Brain microvascular endothelial cell (primary cell): ENCODE data around the gene EPHB4.
"Not testable (repeated sequence)": the region's sequence is repeated elsewhere in the genome, so short reads cannot be mapped to it uniquely, and the experiment has no call there.

ENCODE experiments used
- DNase-seq: peaks from one replicate; pipeline ENCODE4 v3.0.0-alpha.2; 2020
- H3K27ac ChIP-seq: fragments of 250-450 bp; sonication (Bioruptor Pico); 2 replicates; pipeline ENCODE4 v1.5.1; 2020; ENCODE audit warnings: mild to moderate bottlenecking, moderate library complexity
- H3K27me3 ChIP-seq: fragments of 250-450 bp; sonication (Bioruptor Pico); replicated peaks from 2 replicates; pipeline ENCODE4 v1.5.1; 2020; ENCODE audit warnings: mild to moderate bottlenecking
- H3K36me3 ChIP-seq: fragments of 250-450 bp; sonication (Bioruptor Pico); replicated peaks from 2 replicates; pipeline ENCODE4 v1.5.1; 2020; ENCODE audit warnings: mild to moderate bottlenecking
- H3K4me3 ChIP-seq: 2 replicates; pipeline ENCODE4 v1.5.1; 2011; ENCODE audit warnings: low read depth, mild to moderate bottlenecking, control low read depth, low read length, moderate library complexity
- in situ Hi-C: cut with HindIII; loops from 2 replicates; pipeline ENCODE4 v1.10.0; 2017; ENCODE audit warnings: low sequenced_read_pairs, low pct_ligation_motif_present
- TF ChIP-seq, protein P1 (sequence below): IDR thresholded peaks from 2 replicates; pipeline ENCODE4 v1.5.1; 2011; ENCODE audit warnings: low read depth, mild to moderate bottlenecking, moderate library complexity, low read length, control low read depth, inconsistent platforms; ENCODE audit errors: missing control alignments

Gene EPHB4

DNA sequence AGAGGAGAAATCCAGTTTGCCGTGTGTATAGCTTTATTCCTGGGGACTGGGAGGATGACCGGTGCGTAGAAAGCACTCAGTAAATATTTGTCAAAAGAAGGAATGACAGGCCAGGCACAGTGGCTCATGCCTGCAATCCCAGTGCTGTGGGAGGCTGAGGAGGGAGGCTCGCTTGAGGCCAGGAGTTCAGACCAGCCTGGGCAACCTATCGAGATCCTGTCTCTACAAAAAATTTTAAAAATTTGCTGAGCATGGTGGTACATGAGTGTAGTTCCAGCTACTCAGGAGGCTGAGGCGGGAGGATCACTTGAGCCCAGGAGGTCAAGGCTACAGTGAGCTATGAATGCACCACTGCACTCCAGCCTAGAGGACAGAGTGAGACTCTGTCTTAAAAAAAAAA, 15.8 kb downstream of the EPHB4 start:
- DNase-seq = no peak
- peaks cover 66% of the 10 kb centered on the region for H3K36me3 ChIP-seq
- H3K4me3 ChIP-seq = no peak overlapping the region
- no peaks in the 10 kb centered on the region for H3K27me3 ChIP-seq
- in situ Hi-C loops = no loop called here
- no peak overlapping the region for H3K27ac ChIP-seq
- TF ChIP-seq, protein P1, sequence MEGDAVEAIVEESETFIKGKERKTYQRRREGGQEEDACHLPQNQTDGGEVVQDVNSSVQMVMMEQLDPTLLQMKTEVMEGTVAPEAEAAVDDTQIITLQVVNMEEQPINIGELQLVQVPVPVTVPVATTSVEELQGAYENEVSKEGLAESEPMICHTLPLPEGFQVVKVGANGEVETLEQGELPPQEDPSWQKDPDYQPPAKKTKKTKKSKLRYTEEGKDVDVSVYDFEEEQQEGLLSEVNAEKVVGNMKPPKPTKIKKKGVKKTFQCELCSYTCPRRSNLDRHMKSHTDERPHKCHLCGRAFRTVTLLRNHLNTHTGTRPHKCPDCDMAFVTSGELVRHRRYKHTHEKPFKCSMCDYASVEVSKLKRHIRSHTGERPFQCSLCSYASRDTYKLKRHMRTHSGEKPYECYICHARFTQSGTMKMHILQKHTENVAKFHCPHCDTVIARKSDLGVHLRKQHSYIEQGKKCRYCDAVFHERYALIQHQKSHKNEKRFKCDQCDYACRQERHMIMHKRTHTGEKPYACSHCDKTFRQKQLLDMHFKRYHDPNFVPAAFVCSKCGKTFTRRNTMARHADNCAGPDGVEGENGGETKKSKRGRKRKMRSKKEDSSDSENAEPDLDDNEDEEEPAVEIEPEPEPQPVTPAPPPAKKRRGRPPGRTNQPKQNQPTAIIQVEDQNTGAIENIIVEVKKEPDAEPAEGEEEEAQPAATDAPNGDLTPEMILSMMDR = no peak

DNA sequence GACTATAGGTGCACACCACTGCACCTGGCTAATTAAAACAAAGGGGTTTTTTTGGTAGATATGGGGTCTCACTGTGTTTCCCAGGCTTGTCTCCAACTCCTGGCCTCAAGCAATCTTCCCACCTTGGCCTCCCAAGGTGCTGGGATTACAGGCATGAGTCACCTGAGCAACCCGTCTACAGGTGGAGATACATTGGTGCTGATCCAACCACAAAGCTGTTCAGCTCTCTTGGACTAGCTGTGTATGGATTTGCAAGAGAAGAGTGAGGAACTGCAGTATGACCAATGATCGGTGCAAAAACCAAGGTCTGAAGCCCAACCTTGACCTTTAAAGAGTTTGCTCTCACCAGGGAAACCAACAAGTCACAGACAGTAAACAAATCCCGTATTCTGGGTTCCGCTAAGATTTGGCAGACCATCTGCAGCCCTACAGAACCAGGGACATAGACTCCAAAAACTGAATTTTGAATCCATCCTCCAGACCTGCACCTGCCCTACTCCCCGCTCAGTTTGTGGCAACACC, 18.9 kb downstream of the EPHB4 start:
- TF ChIP-seq, protein P1 = no peak
- H3K4me3 ChIP-seq = no peak overlapping the region
- no peak for DNase-seq
- in situ Hi-C loops = no loop called here
- H3K27ac ChIP-seq = no peak overlapping the region
- no peaks in the 10 kb centered on the region for H3K27me3 ChIP-seq
- H3K36me3 ChIP-seq = peaks cover 69% of the 10 kb centered on the region

DNA sequence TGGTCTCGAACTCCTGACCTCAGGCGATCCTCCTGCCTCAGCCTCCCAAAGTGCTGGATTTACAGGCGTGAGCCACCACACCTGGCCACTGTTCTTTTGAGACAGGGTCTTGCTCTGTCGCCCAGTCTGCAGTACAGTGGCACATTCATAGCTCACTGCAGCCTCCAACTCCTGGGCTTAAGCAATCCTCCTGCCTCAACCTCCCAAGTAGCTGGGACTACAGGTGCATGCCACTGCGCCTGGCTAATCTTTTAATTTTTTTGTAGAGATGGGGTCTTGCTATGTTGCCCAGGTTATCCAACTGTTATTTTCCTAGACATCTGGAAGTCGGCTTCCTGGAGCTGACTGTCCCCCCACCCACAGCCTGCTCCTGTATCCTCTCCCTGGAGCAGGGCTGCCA, 20.4 kb downstream of the EPHB4 start:
- H3K27ac ChIP-seq, DNase-seq, in situ Hi-C loops, H3K4me3 ChIP-seq, H3K27me3 ChIP-seq: not testable (repeated sequence)
- H3K36me3 ChIP-seq = peaks cover 63% of the 10 kb centered on the region

DNA sequence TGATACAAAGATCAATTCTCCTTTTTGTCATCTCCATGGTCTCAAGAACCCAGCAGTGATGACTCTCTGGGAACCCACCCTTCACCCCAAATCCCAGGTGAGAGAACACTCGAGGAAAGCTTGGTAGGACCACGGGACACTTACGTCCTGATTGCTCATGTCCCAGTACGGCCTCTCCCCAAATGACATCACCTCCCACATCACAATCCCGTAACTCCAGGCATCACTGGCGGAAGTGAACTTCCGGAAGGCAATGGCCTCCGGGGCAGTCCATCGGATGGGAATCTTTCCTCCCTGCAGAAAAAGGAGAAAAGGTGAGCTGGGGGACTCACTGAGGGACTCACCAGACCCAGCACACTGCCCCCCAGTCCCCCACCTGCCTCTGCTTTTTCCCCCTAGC, 21.0 kb downstream of the EPHB4 start:
- Histone ChIP-seq H3K36me3 (peaks cover 59% of the 10 kb centered on the region), H3K27me3 (no peaks in the 10 kb centered on the region), H3K27ac (no peak overlapping the region), H3K4me3 (no peak overlapping the region)
- TF ChIP-seq, protein P1 = no peak
- no peak for DNase-seq
- in situ Hi-C loops = no loop called here

DNA sequence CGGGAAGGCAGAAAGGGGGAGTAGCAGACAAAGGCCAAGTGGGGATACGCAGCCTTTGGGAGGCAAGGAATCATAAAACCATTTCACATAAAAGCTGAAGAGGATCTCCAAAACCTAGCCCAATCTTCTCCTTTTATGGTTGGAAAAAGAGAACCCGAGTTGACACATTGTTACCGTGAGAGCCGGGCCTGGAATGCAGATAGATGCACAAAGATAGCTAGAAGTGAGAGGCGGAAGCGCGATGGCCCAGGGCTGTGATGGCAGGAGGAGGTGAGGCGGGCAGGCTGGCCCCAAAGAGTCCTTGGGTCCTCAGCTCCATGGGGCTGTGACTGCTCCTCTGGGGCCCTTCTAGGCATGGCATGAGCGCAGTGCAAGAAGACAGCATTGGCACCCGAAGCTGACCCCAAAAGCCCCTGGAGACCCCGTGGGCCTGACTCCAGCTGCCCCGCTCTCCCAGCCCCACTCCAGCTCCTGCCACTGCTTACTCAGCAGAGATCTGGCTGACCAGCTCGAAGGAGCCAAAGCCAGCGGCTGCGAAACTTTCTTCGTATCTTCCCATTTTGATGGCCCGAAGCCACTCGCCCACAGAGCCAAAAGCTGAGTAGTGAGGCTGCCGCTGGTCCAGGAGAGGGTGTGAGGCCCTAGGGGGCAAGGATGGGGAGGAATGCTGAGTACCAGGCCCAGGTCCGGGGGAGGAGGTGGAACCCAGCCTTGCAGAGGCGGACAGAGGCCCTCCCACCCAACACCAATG, 22.5 kb downstream of the EPHB4 start:
- Histone ChIP-seq H3K27me3 (no peaks in the 10 kb centered on the region), H3K36me3 (peaks cover 54% of the 10 kb centered on the region), H3K4me3 (no peak overlapping the region), H3K27ac (no peak overlapping the region)
- in situ Hi-C loops = no loop called here
- DNase-seq = no peak
- TF ChIP-seq, protein P1 = no peak

DNA sequence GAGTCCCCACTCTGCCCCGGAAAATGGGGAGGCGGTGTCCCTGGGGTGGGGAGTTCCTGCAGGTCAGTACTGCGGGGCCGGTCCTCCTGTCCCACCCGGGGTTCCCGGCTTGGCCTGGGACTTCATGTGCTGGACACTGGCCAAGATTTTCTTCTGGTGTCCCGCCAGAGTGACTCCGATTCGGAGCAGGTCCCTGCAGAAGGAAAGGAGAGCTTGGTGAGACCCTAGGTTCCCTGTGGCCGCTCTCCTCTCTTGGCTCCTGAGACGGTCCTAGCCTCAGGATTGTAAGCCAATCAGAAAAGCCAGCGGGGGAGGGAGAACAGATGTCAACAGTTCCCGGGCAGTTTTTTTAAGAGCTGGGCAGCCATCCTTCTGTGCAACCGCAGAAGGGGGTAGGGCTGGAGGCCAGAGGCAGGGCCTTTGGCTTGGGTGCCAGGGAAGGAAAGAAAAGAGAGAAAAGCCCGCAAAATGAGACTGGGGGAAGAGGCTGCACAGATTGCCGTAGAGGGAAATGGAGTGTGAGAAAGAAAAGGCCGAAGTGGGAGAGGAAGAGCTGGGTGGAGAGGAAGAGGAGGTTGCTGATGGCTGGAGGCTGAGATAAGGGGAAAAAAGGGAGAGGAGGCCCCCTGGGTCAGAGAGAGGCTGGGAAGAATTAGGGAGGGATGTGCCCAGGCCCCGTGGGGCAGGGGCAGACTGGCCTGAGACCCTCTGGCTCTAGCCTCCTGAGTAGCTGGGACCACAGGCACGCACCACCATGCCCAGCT, 23.7 kb downstream of the EPHB4 start:
- Histone ChIP-seq H3K36me3 (peaks cover 44% of the 10 kb centered on the region), H3K27me3 (no peaks in the 10 kb centered on the region), H3K4me3 (no peak overlapping the region), H3K27ac (no peak overlapping the region)
- DNase-seq = peak; percentile 88
- in situ Hi-C loops = no loop called here
- TF ChIP-seq, protein P1 = no peak
